ENCODE data around the gene GNS. TPM values are rescaled to one million over a fixed set of nuclear protein-coding genes. Genes with fewer than 3 reads are reported as not detected.

GNS gene
- total and polyA plus RNA-seq, 10 of the 15 experiments (the other 5 are each of a cell fraction or from before 2014, with no cell fraction given), result 4.1 to 33.8 (median 19.1) TPM

DNA sequence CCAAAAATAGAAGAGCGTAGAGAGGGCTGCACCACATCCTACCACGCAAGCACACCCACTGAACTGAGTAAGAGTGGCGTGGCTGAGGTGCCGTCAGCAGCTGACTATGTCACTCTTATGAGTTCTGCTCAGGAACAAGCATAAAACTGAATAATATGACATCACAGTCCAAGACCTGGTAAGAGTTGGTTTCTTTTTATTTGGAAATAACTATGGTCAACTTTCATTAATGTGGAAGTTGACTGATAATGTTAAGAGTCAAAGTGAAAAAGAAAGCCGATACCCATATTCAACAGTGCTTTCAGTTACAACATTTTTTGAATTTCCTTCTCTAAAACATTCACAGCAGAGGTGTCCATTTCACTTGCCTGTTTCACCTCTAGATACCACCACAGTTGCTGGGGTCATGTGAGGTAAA, 44.6 kb downstream of the GNS start (continued):
- no peak for TF ChIP-seq CTCF (IDR thresholded peaks at IDR 0.05 in 2 of 3, conservative IDR thresholded peaks at IDR 0.05 in 1 of 3; ENCODE audit: control insufficient read depth in 2 of 3, extremely low read depth in 1 of 3, insufficient read depth in 1 of 3, low read depth in 3 of 3, low read length in 3 of 3)
- TF ChIP-seq MEF2A (IDR thresholded peaks at IDR 0.05; ENCODE audit: insufficient read depth, low read depth, low read length), result 0 out of 2 replicates have a peak, but pooled peaks have one; percentile 7
- TF ChIP-seq, protein P1, sequence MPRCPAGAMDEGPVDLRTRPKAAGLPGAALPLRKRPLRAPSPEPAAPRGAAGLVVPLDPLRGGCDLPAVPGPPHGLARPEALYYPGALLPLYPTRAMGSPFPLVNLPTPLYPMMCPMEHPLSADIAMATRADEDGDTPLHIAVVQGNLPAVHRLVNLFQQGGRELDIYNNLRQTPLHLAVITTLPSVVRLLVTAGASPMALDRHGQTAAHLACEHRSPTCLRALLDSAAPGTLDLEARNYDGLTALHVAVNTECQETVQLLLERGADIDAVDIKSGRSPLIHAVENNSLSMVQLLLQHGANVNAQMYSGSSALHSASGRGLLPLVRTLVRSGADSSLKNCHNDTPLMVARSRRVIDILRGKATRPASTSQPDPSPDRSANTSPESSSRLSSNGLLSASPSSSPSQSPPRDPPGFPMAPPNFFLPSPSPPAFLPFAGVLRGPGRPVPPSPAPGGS (IDR thresholded peaks at IDR 0.05; ENCODE audit: borderline replicate concordance, insufficient read depth, low read depth, low read length, poor library complexity, severe bottlenecking), result no peak
- TF ChIP-seq ATF7 (IDR thresholded peaks at IDR 0.05; ENCODE audit: low read depth), result peak; percentile 61
- no peak for TF ChIP-seq E4F1 (IDR thresholded peaks at IDR 0.05; ENCODE audit: borderline replicate concordance, partially characterized antibody)
- TF ChIP-seq, protein P2, sequence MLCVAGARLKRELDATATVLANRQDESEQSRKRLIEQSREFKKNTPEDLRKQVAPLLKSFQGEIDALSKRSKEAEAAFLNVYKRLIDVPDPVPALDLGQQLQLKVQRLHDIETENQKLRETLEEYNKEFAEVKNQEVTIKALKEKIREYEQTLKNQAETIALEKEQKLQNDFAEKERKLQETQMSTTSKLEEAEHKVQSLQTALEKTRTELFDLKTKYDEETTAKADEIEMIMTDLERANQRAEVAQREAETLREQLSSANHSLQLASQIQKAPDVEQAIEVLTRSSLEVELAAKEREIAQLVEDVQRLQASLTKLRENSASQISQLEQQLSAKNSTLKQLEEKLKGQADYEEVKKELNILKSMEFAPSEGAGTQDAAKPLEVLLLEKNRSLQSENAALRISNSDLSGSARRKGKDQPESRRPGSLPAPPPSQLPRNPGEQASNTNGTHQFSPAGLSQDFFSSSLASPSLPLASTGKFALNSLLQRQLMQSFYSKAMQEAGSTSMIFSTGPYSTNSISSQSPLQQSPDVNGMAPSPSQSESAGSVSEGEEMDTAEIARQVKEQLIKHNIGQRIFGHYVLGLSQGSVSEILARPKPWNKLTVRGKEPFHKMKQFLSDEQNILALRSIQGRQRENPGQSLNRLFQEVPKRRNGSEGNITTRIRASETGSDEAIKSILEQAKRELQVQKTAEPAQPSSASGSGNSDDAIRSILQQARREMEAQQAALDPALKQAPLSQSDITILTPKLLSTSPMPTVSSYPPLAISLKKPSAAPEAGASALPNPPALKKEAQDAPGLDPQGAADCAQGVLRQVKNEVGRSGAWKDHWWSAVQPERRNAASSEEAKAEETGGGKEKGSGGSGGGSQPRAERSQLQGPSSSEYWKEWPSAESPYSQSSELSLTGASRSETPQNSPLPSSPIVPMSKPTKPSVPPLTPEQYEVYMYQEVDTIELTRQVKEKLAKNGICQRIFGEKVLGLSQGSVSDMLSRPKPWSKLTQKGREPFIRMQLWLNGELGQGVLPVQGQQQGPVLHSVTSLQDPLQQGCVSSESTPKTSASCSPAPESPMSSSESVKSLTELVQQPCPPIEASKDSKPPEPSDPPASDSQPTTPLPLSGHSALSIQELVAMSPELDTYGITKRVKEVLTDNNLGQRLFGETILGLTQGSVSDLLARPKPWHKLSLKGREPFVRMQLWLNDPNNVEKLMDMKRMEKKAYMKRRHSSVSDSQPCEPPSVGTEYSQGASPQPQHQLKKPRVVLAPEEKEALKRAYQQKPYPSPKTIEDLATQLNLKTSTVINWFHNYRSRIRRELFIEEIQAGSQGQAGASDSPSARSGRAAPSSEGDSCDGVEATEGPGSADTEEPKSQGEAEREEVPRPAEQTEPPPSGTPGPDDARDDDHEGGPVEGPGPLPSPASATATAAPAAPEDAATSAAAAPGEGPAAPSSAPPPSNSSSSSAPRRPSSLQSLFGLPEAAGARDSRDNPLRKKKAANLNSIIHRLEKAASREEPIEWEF (IDR thresholded peaks at IDR 0.05; ENCODE audit: insufficient replicate concordance, low read depth, low read length), result no peak
- TF ChIP-seq MEF2B (IDR thresholded peaks at IDR 0.05; ENCODE audit: partially characterized antibody, poor library complexity, severe bottlenecking), result peak; percentile 27
- TF ChIP-seq SKIL (IDR thresholded peaks at IDR 0.05; ENCODE audit: low read depth, poor library complexity, severe bottlenecking), result no peak
- TF ChIP-seq, protein P3, sequence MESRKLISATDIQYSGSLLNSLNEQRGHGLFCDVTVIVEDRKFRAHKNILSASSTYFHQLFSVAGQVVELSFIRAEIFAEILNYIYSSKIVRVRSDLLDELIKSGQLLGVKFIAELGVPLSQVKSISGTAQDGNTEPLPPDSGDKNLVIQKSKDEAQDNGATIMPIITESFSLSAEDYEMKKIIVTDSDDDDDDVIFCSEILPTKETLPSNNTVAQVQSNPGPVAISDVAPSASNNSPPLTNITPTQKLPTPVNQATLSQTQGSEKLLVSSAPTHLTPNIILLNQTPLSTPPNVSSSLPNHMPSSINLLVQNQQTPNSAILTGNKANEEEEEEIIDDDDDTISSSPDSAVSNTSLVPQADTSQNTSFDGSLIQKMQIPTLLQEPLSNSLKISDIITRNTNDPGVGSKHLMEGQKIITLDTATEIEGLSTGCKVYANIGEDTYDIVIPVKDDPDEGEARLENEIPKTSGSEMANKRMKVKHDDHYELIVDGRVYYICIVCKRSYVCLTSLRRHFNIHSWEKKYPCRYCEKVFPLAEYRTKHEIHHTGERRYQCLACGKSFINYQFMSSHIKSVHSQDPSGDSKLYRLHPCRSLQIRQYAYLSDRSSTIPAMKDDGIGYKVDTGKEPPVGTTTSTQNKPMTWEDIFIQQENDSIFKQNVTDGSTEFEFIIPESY (IDR thresholded peaks at IDR 0.05), result no peak
- peak; percentile 96 for TF ChIP-seq CREB1 (IDR thresholded peaks at IDR 0.05; ENCODE audit: low read depth)
- TF ChIP-seq ASH2L (IDR thresholded peaks at IDR 0.05; ENCODE audit: borderline replicate concordance, low read depth), result no peak
- no peak for TF ChIP-seq EED (IDR thresholded peaks at IDR 0.05; ENCODE audit: low read depth)
- TF ChIP-seq CBFB (IDR thresholded peaks at IDR 0.05; ENCODE audit: low read depth), result no peak

All from GM12878 (cell line).